GM21576 (cell line): ENCODE results near the gene DTHD1.

Experiments used
- ATAC-seq: cut with Tn5 transposase; IDR thresholded peaks from one replicate; pipeline ENCODE4 v1.9.1; 2021; ENCODE audit warnings: mild to moderate bottlenecking, moderate library complexity; ENCODE audit not compliant: unreplicated experiment

DTHD1 gene

DNA sequence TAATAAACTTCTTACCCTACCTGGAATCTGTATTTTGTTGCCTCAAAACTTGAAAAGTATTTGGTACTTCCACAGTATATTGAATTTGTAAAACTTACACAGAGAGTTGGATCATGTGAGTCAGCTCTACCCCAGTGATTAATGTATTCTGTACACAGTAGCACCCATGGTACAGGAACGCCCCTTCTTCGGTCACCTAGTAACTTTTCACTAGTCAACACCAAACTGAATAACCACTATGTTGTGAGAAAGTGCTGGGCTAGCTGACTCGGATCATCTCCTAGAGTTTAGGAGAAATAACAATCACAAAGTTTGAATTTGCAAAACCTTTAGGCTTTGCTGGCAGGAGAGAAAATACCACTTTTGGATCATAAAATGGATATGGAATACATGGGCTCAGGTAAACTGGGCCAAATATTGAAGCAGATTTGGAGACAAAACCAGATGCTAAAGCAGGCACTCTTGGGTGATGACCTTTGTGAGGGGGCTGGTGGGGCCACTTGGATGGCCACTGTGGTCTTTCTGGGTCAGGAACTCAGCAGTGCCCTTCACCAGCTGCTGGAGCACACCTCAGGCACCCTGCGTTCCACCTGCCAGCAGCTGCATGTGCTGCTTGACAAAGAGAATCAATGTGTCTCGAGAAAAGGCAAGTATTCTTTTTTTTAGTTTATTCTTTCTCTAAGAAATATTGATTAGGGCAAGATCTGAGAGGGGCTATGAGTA lies at the start of gene DTHD1:
TSS of gene DTHD1 (plus strand) at position 233 of the 723 bp plus-strand sequence. CDS start at position 376, 143 bp downstream.
- ATAC-seq = no peak

DNA sequence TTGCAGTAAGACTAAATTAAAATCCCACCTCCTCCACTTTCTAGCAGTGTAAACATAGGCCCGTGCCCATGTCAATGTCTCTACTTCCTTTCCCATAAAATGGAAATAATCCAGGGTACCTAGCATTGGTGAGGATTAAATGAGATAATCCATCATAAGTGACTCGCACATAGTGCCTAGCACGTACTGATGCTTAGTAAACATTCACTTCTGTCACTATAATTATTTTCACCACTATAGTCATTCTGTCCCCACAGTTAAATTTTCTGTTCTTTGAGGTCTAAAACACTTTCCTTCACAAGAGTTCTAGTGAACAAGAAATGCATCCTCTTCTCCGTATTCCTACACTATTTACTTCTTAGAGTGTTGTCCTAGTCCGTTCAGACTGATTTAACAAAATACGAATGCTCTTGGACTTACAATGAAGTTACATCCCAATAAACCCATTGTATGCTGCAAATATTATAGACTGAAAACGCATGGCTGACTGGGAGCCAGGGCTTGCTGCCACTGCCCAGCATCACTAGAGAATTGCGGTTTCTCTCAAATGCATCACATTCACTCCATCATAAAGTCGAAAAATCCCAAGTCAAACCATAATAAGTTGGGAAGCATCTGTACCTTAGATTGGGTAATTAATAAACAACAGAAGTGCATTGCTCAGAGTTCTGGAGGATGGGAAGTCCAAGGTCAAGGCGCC lies 47.7 kb upstream of the DTHD1 start:
- ATAC-seq = no peak

DNA sequence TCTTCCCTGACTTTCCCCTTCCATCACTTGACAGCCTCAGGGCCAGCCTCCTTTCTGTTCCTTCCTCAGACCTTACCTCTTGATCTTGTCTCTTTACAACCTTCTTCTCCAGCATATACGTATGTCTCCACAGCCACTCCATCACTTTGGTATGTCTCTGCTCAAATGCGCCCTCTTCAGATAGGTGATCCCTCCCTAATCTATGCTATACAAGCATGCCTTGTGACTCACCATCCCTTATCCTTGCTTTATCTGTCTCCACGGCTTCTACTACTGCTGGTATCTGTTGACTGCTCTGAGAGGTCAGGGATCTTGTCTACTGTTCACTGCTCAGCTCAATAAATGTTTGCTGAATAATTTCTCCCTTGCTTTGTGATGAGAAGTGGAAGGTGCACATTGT lies 46.1 kb upstream of the DTHD1 start:
- ATAC-seq = no peak

DNA sequence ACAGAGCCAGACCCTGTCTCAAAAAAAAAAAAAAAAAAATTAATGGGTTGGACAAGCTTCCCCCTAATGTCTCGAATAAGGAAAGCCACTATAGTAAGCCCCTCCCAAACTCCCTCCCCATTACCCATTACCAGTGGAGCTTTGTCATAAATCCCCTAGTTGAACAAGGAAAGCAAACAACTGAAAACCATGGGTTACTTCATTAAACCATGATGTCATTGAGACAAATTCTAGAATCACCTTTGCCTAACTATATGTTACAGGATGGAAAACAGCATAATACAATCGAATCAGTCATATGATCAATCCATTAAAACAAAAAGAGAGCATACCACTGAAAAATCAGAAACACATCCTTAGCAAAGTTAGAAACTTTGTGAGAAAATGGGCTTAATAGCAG lies 45.3 kb upstream of the DTHD1 start:
- ATAC-seq = no peak

DNA sequence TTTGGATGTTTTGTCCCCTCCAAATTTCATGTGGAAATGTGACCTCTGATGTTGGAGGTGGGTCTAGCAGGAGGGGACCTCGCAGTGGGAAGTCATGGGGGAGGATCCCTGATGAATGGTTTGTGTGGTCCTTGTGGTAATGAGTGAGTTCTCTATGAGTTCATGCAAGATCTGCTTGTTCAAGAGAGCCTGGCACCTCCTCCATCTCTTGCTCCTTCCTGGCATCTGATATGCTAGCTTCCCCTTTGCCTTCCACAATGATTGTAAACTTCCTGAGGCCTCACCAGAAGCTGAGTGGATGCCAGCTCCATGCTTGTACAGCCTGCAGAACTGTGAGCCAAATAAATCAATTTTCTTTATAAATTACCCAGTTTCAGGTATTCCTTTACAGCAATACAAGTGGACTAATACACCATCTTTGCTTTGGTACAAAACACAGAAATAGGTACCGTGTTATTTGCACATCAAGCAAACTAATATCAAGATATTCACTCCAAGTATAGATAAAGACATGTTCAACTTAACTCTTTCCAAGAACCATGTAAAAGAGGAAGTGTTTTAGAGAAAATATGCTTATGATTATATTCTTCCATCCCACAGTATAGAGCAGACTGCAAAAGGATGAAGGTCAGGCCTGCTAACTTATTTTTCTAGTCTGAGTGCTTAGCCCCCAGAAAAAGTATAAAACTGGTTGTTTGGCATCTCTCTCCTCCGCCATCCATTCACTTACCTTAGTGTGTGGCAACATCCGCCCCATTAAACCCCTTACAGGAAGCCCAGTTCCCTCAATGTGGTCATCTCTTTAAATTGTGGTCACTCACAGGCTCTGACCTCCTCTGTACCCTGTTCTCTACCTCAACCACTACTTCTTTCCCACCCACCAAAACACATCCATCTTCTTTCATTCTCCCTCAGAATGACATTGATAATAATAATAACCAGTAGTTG lies 43.8 kb upstream of the DTHD1 start:
- ATAC-seq = no peak

DNA sequence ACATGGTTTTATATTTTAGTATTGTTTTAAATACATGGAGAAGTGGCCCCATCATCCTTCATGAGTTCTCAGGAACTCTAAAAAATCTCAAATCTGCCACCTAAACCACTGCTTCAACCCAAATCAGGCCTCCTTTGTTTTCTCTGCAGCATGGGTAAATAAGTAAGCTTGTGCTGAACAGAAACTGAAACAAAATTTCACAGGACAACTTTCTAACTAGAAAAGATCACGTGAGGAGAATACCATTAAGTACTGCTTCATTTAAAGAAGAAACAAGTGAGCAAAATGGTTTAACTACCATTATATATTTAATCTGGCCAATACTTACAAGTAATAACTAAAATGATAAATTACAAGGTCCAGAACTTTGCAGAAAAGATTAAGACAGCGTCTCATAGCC lies 39.6 kb upstream of the DTHD1 start:
- ATAC-seq = peak; percentile 44

DNA sequence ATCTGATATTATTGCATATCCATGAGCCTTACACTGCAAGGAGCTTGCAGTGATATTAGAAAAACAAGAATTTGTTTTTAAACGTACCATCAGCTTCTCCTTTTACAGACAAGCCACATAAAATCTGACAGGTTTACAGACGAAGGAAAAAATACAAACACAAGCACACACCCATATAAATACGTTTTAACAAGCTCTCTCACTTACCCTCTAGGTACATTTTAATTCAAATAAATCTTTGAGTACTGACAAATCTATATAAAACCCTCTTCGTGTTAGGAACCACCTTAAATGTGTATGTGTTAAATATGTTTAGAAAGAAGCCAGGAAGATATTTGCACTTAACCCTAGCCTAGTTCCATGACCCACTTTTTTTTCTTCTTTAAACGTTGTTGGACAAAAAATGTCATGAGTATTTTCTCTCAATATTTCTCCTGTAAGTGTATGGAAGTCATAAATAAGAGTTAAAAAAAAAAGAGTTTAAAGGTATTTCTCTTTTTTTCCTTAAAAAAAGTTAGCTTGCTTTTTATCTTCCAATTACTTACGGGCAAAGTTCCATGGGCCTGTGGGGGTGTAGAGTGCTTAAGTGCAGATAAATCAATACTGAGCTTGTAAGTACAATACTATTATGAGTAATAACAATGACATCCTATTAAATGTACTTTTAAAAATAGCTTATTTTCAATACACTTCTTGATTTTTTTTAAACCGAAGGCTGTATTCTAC lies 38.6 kb upstream of the DTHD1 start:
- ATAC-seq = no peak

DNA sequence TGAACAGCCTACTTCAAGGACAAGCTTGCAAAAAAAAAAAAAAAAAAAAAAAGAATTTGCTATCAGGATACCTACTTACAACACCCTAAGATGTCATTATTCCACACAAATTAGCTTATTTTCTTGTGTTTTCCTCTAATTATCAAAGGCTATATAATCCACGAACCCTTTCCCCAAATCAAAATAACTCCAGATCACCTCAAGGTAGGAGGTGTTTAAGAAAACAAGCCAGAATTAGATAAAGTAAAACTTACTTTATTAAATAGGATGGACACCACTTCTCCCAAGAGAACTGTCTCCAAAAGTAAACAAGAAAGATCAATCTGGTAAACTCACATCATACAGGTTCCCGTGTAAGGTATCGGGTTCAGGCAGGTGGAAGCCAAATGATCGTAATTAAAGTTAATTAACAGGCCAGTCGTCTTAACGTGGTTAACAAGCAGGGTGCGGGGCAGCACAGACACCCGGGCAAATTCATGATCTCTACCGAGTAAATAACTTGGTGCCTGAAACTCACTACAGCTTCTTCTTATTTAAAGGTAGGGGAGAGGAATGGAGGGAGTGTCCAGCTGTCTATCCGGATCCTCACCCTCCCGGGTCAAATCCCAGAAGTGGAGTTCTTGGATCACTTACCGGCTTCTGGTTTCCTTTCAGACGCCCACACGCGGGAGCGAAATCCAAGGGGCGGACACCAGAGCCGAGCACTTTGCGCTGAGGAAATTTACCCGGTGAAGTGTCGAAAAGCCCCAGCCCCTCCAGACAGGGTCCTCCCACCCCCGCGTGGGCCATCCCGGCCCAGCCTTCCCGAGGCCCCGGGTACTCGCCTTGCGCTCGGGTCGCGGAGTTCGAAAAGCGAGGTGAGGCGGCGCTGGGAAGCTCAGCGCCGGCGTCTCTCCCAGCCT lies 37.8 kb upstream of the DTHD1 start:
- peak; percentile 24 for ATAC-seq

DNA sequence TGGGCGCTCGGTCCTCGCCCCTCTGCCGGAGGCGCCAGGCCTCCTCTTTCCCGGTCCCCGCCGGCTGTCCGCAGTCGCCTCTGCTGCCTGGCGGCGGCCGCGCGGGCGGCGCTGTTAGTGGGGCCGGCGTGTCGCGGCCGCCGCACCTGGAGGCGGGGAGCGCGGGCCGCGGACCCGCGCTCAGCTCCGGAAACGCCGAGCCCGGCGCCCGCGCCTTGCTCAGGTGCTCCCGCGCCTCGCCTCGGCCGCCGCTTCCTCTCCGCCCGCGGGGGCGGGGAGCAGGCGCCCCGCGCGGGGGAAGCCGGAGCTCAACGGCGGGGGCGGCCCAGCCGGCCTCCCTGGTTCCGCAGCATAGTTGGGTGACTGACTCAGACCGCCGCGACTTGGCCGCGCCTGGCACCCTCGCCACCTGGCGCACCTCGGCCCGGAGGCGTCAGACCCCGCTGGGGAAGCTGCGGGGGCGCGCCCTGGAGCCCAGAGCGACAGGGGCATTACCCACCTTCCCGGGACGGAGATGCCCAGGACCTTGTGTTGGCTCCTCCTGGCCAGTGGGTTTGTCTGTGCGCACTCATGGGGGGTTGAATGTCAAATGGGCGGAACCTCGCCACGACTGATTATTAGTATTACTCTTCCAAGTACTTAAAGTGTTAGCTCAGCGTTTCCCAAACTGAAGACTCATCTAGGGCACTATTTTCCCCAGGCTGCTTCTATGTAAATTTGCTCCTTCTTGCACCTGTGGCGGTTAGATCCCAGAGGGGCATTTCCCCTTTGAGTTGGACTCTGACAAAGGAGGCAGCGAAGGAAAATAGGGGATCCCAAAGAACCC lies 36.9 kb upstream of the DTHD1 start, which contains the start of gene ARAP2:
TSS of gene ARAP2 (minus strand) at position 258 of the 826 bp plus-strand sequence. CDS start 15,028 bp downstream, outside the sequence.
- peak; percentile 53 for ATAC-seq

DNA sequence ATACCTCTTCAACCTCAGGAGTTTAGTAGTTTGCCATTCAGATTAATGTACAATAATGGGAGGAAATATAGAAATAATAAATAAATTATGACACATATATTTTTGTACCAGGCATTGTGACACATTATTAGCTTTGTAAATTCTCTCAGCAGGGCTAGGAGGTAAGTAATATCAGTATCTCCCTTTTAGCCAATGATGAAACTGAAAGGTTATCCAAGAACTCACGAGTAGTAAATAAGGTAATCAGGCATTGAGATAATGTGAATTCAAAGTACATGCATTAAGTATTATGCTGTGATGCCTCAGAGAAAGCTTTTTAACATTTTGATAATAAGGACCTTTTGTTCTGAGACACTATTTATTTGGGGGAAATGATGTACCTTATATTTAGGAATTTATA lies 31.8 kb upstream of the DTHD1 start:
- ATAC-seq = no peak

DNA sequence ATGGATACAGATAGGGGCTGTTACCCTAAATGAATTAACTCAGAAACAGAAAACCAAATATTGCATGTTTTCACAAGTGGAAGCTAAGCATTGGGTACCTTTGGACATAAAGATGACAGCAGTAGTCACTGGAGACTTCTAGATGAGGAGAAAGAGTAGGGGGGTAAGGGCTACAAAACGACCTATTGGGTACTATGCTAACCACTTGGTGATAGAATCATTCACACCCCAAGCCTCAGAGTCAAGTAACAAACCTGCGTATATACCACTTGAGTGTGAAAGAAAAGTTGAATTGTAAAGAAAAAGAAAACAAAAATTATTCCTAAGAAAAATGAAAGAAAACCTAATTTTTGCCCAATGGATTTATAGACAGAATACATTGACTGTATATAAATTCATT lies 29.4 kb upstream of the DTHD1 start:
- ATAC-seq = no peak

DNA sequence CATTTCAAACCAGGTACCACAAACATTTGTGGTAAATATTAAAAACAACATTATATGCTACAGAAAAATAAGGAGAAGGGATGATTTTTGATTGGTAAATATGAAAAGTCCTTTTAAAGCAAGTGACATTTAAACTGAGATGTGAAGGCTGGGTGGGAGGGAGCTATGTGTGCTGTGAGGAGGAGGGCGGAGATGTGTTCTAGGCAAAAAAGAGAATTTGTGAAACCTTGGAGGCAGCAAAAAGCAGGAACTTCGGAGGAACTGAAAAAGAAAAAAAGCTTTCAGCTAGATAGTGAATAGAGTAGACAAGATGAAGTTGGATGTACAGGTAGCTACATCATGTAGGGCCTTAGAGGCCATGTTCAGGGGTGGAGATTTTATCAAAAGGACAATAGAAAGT lies 27.0 kb upstream of the DTHD1 start:
- no peak for ATAC-seq

DNA sequence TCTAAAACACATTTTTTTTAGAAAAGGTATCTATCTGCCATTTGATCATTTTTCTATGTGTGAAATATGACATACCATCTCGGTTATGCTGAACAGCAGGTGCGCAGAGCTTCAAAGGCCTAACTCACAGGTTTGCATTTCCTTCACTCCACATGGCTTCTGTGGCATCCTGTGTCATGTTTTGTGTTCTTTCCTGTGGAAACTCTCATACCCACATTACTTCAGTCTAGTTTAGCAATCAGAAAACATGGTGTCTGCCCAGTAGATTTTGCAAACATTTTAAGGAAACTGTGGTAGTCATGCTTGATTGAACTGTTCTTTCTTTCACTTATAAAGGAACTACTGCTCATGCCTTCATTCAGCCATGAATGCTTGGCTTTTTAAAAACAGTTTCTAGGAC lies 25.8 kb upstream of the DTHD1 start:
- peak; percentile 78 for ATAC-seq

DNA sequence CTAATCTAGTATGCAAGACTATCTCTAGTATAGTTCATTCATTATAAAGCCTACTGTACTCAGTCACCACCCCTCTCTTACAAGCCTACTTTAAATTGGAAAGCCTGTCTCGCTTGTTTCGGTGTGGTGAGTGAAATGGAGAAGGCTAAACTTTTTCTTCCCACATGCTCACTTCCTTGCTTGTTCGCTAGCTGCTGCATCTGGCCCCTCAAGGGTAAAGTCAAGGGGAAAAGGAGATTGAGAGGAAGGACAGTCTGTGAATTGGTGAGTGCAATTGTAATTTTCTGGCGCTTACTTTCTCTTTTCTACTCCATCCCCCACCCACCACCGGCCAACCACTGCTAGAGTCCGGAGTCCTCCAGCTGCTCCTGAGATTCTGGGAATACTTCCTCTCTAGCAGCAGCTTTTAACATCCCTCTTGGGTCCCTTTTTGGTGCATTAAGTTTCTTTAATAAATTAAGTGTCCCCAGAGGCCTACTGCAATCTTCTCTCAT lies 25.0 kb upstream of the DTHD1 start:
- peak; percentile 55 for ATAC-seq

DNA sequence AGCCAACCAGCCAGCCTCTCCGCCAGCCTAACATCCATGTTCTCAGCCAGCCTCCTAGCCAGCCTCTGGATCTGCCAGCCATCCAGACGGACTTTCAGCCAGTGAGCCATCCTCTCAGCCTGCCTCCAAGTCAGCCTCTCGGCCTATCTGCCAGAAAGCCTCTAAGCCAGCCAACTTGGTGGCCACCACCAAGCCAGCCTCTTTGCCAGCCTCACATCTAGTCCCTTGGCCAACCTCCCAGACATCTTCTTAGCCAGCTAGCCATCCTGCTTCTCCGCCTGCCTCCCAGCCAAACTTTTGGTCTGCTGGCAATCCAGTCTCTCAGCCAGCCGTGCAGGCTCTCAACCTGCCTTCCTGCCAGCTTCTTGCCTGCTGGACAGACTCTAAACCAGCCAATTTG lies 20.7 kb upstream of the DTHD1 start:
- ATAC-seq = no peak

DNA sequence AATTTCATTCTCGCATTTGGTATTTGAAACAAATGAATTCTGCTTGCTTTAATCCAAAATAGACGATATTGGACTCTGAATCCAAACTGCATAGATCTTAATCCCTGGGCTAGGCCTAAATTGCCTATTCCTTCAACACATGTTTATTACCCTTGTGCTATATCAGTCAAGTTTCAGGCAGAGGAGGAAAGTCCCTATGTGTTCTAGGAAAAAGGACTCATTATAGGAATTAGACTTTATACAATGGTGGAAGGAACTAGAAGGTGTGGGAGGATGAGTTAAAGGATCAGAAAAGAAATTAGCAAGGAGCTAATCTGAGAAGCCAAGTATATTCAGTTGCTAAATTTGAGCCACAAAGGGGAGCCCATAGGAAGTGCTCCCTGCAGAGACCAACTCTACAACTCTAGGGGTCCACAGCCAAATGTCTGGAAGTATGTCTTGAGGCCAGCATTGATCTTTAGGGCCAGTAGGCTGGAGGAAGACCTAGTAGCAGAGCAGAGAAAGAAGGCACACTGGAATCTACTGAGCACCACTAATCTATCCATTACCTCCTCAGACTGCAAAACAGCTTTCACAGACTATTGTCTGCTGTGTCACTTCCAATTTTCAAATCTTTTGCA lies 17.1 kb upstream of the DTHD1 start:
- no peak for ATAC-seq

DNA sequence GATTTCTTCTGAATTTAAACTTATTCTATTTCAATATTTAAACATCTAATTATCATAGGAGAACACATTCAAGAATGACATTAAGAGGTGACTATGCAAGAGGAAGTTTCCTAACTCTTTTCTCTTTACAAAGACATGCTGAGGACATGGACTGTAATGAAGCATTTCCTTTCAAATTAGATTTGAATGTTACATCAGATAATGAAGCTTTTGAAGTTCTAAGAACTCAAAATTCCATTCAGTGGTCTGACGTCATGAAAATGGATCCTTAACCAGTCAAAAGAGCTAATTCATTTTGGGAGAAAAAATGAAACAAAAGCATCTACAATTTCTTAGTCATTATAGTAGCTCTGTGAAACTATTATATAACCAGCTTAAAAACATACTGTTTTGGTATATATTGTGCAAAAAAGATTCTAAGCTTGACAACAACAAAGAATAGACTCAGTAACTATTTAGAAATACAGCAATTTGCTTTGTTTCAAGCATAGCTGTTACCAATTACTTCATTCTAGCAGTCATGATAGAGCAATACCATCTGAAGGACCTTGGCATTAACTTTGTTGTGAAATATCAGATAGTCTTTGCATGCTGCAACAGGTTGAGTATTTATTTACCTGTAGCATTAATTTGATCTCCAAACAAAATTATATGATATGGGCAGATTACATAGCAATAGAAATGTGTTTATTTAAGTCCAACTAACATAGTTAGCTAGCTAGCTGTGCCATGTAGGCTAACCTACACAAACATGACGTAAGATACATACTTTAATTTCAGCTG lies 13.7 kb upstream of the DTHD1 start:
- no peak for ATAC-seq
